Measurements from ENCODE around the gene ATP2A3.
A peak's percentile ranks its signal among the peaks of the same experiment; 100 is the strongest.

ATP2A3 gene

DNA sequence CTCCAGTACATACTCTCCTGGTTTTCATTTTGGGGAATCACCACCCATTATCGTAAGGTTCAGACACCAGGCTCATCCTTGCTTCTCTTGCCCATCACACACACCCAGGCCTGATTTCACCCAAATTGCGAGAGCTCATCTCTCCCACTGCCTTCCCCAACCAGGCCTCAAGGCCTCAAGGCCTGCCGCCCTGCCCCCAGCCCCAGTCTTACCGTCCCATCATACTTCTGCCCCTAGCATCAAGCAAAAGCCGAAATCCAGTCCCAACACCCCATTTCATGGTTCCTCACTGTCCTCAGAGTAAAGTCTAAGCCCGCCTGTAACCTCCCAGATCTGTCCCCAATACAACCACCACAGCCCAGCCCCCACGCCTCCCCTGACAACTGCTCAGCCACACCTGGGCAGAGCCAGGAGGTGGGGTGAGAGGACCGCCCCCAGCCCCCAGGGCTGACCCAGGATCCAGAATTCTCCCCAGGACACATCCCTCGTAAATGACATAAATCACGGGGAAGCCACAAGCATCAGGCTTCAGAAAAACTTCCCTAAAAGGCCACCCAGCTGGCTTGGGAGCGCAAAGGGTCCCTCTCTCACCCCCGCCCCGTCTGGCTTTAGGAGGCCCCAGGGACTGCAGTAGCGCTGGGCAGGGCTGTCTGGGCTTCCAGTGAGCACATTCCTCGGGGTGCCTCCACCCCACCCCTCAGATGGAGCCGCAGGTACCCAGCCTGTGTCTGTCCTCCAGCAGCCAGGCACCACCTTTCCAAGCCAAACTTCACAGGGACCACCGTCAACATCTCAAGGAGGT is 38.4 kb downstream of the ATP2A3 start:
- DNase-seq = no peak

DNA sequence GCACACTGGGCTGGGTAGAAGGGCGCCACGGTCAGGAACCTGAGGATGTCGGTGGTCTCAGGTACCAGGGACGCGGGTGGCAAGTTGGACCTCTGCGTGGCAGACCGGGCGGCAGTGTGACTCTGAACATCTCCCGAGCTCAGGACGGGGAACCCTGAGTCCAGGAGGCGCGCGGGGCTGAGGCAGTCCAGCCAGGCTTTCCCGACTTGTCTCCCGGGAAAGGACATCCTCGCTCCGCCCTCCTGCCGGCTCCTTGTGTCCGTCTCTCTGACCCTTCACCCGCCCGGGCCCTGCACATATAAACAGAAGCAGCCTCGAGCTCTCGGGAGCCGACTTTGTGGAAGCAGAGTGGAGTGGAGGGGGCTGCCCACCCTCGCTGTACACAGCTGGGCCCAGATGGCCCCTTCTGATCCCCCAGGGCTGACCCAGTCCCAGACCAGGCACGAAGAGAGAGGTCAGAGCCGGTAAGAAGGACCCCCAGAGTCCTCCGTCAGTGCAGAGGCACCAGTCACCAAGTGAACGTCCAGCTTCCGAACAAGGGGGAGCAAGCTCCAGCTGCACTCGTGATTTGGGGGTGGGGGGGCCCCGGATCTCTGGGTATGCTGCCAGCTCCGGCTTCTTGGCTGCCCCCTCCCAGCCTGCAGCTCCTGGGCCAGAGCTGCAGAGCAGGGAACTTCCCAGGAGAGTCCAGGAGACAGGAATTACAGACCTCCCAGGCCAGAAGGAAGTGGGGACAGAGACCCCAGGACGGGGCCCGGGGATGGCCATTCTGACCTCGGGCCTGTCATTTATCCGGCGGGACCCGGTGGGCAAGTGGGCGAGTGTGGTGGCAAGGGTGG is 39.5 kb downstream of the ATP2A3 start:
- no peak for DNase-seq

DNA sequence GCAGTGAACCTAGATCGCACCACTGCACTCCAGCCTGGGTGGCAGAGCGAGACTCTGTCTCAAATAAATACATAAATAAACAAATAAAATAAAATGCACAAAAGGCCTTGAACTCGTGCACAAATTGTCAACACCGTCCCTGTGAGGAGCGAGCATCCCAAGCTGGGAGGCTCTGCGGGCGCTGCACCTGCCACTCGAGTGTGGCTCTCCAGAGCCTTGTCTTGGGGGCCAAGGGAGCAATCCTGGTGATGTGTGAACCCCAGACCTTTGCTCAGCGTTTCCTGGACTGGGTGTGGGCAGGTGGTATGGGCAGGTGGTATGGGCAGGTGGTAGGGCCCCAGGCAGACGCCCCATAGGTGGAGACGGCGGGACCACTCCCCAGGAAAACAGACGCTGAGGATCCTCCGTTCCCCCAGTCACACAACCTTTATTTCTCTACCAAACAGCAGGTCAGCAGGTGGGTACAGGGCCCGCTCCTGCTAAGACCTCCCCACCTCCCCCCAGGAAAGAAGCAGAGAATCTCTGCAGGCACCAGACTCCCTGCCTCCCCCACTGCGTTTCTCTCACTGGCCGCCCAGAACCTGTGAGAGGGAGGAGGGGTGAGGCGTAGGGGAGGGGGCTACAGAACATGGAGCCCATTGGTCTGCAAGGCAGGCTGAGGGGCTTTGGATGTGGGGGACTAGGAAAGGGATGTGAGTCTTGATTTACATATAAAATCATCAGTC is 40.6 kb downstream of the ATP2A3 start:
- no peak for DNase-seq

DNA sequence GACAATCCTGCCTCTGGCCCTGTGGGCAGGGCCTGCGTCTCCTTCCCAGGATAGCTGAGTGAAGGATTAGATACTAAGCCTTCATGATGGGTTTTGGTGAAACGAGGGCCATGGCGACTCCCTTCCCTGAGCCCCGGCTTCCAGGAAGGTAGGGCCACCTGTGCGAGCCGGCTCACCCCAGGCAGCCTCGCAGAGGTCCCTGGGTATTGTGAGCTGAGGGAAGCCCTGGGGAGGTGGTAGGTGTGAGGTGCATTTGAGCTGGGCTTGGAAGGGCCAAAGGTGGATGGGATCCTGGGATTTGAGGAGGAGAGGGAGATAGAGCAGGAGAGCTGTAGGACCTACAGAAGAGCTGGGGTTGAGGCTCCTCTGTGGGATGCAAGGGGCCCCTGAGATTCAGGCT is 41.5 kb downstream of the ATP2A3 start:
- DNase-seq = no peak

DNA sequence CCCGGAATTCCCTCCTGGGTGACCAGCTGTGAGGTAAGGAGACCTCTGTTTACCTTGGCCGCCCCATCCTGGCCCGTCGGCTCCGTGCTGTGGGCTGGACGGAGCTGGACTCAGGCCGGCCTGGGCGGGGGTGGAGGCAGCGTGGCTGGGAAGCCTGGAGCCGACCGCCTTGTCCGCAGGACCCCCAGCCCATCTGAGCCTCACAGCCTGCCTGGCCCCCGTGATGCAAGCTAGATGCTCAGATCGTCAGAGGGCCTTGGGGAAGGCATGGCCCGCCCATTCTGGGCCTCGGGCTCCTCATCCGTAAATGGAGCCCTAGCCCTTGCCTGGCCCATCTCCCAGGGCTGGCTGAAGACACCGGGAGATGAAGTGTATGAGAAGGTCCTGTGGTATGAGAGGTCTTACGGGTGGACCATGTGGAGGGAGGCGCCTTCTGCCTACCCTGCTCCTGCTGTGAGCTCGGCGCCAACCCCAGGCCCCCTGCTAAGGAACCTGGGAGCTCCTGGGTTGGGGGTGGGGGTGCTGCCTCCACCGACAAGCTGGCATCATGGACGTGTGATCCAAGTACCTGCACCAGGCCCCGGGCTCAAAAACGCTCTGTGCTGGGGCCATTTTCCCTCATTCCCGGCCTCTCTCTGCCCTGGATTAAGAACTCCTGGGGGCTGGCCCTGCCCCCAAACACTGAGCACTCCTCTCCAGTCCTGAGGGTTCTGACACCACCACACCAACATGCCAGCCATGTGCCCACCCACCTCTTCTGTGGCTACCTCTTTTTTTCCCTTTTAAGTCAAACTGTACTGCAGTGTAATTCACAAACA is 42.5 kb downstream of the ATP2A3 start:
- DNase-seq = no peak

DNA sequence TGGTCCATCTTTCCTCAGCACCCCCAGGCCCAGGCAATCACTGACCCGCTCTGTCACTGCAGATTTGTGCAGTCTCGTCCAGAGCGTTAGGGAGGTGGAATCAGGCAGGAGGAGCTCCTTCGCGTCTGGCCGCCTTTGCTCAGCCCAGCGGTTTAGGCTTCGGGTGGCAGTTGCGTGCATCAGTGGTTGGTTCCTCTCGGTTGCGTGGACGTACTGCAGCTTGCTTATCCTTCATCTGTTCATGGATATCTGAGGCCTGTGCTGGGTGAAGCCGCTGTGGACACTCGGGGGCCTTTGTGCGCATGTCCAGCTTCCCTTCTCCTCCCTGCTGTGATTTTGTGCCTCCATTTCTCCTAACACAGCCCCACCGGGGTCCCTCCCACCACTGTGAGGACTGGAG is 43.2 kb downstream of the ATP2A3 start:
- DNase-seq = no peak

DNA sequence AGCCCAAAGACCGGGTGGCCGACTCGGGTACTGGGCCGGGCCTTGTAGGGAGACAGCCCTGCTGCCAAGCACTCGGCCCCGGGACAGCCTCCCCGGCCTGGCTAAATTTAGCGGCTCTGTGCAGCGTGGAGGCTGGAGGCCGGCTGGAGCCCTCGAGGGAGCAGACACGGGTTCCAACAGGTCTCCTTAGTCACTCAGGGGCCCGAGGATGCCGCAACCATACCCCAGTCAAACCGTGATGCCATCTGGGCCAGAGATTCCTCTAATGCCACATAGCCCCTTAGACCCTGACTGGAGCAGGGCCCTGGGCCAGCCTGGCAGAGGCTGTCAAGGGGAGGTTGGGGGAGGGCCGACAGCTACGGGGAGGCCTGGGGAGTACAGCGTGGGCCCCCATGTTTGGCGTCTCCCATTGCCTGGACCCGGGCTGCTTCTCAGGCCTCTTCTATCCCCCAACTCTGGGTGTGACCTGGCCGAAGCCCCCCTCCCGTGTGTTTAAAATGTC is 45.1 kb downstream of the ATP2A3 start:
- no peak for DNase-seq

DNA sequence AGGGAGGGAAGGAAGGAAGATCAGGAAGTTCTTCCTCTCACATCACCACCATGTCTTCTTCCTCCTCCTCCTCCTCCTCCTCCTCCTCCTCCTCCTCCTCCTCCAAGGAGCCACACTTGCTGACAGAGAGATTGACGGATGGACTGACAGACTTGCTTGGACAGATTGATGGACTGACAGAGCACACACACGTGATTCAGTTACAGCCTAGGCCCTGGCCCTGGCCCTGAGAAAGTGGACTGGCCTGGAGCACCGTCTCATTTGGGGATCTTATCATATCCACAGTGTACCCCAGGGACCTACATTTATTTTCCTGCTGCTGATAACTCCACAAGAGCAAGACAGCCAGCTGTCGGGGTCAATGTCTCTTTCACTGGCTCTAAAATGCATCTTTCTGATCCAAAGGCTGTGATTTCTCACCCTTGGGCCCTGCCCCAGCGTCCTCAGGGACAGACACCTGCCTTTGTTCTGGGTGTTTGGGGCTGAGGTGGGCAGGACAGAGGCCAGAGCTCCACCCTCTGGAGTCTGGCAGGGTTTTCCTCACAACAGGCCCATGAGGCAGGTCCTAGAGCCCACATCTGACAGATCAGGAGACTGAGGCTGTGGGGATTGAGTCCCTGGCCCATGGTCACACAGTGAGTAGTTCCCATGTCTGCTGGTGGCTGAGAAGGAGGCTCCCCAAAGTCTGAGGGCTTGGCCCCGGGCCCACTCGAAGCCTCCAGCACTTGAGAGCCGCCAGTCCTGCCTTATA is 45.7 kb downstream of the ATP2A3 start:
- DNase-seq = no peak

DNA sequence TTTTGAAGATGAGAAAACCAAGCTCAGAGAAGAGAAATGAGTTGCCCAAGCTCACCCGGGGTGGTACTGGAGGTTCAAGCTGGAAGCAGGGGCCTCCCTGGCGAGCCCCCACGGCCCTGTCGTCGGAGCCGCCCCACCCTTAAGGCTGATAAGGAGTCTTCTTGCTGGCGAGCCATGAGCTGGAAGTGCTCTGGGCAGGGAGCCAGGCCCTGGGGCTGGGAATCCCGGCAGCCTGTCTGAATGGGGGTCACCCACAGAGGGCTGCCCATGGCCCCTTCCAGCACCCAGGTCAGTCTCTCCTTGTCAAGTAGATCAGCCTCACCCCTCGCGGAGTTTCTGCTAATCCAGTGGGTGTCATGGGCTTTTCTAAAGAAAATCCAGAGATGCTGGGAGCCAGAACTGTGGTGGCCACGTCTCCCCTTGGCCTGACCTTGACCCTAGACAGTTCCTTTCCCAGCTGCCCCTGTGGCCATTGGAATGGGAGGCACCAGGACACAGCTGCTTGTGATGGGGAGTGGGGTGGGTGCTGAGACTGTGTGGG is 46.8 kb downstream of the ATP2A3 start:
- DNase-seq = no peak

DNA sequence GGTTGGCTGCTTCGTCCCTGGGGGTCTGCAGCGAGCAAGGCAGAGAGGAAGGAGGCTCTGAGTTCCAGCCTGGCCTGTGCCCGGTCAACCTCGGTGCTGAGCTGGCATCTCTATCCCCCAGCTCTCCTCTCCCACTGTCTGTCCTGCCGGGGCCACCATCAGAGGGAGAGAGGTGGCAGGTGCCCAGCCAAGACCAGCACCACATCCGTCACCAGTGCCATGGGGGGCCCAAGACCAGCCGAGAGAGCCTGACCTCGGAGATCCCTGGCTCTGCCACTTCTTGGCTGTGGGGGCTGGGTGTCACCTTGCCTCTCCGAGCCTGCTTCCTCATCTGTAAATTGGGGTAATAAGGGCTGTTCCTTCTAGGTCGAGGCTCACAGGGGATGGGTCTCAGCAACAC is 47.4 kb downstream of the ATP2A3 start:
- no peak for DNase-seq

DNA sequence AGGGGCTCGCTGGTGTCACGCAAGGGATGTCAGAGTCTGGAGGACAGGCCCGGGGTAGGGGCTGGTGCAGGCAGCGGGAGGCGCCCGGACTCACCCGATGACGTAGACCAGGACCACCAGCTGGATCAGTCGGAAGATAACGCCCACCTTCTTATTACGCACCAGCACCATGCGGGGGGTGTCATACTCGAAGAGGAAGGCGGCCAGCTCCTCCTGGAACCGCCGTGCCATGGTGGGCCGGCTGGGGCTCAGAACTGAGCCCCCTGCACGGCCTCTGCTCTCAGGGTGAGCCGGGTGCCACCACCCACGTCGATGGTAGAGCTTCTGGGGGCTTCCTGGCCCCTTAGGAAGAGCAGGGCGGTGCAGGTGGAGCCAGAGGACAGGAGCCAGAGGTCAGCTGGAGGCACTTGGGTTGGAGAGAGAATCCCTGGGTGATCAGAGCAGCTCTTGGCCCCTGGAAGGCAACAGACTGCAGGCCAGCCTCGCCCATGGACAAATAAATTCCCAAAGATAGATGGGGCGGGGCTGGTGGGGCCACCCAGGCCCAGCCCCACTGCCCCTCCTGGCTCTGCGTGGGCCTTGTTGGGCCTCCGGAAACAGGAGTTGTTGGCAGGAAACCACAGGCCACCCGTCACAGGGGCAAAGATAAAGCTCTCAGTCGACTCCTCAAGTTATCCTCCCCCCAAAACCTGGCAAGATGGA is 48.1 kb downstream of the ATP2A3 start, which contains the start of gene P2RX1:
TSS of gene P2RX1 (minus strand) at position 471 of the 702 bp plus-strand sequence. CDS start at position 231, 240 bp downstream.
- DNase-seq = peak; percentile 25

DNA sequence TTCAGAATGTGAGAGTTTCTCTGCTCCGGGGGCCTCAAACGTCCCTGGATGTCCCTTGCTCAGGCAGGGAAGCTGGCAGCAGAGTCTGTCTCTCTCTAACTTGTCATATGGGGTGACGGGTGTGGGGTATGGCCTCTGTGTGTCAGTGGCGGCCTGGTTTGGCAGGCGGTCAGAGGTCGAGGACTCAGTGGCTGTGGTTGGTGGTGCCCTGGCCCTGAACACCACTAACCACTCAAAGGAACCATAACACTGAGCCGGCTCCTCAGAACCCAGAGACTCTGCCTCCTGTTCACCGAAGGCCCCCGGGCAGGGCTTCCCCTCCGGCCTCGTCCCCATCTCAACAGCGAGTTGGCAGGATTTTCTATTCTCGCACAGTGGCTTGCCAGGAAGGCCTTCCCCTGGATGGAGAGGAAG is 48.6 kb downstream of the ATP2A3 start:
- no peak for DNase-seq

DNA sequence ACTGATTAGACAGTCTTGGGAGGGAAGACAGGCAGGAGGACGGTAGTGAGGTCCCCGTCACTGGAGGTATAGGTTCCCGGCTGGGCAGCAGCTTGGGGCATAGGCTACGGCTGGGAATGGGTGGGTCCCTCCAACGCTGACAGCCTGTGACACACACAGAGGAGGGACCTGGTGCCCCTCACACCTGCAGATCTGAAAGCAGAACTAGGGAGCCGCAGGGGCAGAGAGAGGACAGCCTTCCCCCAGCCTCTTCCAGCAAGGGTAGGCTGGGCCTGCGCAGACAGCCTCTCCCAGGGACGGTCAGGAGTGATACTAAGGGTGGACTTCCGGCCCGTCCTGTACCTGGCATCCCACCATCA is 49.9 kb downstream of the ATP2A3 start:
- DNase-seq = no peak

DNA sequence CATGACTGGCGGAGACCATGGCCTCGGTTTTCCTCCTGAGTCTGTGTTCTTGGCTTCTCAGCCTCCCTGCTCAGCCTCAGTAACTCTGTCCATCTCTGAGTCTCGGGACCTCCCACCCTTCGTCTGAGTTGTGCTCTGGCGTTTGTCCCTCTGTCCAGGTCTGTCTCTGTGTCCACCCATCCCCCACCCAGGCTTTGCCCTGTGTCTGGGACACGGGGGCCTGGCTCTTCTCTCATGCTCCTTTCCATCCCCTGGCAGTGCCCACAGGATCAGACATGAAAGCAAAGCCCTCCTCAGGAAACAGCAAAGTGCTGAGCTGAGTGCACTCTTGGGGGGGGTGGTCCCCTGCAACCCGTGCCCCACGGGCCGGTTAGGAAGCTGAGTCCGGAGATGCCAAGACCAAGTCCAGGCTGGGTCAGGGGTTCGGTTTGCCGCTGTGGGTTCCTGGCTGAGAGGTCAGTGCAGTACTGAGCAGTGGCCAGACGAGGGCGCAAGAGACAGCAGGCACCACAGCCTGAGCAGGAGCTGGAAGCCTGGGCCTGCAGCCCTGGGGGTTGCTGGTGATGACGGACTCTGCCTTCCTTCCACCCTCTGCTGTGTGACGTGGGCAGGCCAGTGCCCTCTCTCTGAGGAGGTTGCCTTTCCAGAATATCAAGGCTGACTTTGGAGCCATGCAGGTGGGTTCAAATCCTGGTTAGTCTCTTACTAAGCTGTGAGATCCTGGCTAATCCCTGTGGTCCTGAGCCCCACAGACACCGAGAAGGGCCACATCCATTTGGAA is 50.5 kb downstream of the ATP2A3 start:
- DNase-seq = peak; percentile 70

DNA sequence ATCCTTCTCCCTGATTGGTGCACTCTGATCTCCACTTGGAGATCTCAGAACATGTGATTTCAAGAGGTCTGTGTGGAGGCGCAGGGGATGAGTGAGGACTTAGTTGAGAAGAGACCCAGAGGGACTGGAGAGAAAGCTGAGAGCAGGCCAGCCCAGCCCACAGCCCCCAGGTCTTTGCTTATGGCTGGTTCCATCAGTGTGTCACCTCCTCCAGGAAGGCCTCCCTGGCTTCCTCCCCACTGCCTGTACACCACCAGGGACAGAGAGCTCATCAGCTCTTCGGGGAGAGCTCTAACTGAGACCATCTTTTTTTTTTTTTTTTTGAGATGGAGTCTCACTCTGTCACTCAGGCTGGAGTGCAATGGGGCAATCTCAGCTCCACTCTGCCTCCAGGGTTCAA is 51.4 kb downstream of the ATP2A3 start:
- DNase-seq = no peak

DNA sequence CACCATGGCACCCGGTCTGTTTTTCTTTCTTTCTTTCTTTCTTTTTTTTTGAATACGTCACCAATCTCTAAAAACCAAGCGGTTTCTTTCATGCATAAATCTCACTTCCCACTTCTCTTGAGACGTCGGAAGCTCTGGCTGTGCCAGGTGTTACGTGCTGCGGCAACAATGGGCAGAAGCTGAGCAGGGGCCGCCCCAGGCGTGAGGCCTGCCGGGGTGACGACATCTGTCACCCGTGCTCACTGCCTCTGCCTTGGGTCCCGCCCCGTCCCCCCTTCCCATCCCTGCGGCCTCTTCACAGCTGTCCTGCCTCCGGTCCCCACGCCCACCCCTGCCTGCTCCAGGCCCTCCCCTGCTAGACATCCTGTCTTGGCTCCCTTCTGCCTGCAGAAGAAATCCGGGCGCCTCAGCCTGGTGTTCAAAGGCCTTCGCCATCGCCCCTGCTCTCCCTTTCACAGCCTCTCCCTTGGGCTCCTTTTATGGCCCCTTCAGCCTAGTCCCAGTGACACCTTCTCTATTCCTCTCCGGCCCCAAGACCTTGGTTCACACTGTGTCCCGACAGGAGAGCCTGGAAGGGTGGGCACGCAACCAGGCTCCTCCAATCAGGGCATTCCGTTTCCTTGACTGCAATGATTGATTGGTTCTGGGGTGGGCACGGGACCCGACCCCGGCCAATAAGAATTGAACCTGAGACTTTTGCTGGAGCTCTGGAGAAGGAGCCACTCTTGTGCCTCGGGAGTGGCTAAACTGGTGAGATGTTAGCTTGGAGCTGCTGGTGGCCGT is 52.8 kb downstream of the ATP2A3 start:
- peak; percentile 46 for DNase-seq

DNA sequence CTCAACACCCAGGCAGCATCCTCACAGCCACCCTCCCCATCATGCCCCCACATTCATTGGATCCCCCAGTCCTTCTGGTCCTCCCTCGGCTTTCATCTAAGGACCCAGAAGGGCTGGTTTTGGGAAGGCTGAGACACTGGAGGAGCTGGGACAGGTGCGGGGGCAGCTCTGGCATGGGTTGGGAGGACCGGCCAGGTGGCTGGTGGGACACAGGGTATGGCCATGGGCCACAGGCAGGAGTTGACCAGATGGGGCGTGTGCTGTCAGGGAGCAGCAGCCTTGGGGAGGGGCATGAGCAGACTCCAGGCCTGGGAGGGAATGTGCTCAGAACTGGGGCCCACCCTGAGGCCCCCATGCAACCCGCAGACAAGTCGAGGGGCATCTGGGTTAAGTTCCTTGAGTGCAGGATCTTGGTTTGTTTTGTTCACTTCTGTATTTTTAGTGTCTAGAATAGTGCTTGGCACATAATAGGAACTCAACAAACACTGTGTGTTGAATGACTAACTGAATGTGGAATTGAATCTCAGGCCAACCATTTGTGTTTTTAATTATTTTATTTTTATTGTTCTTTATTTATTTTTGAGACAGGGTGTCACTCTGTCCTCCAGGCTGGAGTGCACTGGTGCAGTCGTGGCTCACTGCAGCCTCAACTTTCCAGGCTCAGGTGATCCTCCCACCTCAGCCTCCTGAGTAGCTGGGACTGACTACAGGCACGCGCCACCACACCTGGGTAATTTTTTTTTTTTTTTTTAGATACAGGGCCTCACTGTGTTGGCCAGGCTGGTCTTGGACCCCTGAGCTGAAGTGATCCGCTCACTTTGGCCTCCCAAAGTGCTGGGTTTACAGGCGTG is 53.6 kb downstream of the ATP2A3 start:
- no peak for DNase-seq

DNA sequence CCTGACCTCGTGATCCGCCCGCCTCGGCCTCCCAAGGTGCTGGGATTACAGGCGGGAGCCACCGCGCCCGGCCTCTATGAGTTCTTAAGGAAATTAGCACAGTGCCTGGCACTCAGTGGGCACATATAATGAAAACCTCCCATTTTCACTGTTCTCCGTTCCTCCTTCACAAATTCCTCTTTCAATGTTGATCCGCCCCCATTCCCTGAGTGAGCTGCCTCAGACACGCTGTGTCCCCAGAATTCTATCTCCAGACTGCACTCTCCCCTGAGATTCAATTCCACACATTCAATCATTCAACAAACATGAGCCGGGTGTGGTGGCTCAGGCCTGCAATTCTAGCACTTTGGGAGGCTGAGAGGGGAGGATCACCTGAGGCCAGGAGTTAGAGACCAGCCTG is 55.0 kb downstream of the ATP2A3 start:
- no peak for DNase-seq
